ENCODE data around the gene SYTL1. TPM values are rescaled to one million over a fixed set of nuclear protein-coding genes. Genes with fewer than 3 reads are reported as not detected.

The SYTL1 gene
- total and polyA plus RNA-seq, 7 donors = 0.54 to 25.9 (median 2.4) TPM; not detected in 1

DNA sequence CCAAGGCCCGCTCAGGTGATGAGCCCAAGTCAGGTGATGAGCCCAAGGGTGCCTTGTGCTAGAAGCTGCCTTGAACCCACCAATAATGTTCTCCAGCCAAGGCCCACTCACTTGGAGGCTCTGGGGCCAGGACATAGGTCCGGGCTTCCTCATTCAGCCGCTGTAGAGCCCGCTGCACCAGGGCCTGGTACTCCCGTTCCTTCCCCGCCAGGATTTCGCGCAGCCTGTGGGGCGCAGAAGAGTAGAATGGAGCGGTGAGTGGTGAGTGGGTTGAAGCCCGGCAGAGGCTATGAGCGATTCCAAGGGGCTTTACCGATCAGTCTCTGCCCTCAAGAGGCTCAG, 14.4 kb downstream of the SYTL1 start:
- peaks cover 12 to 68% (median 36%) of the 10 kb centered on the region in 4 donors for H3K36me3 ChIP-seq
- H3K27me3 ChIP-seq = peaks cover 0 to 1% (median 0%) of the 10 kb centered on the region in 3 donors
- TF ChIP-seq POLR2AphosphoS5 (IDR thresholded peaks at IDR 0.05) (no peak), EP300 (IDR thresholded peaks at IDR 0.05) (no peak), CTCF (IDR thresholded peaks at IDR 0.05) (no peak), POLR2A (IDR thresholded peaks at IDR 0.05) (no peak)
- intact Hi-C loops (cut with DNase I) = loop anchor here (2.0 to 5.0 kb wide), 3 partner anchors 33 to 54 kb away; partner anchors contain the start of gene TMEM222
- H3K9me3 ChIP-seq = no peaks in the 10 kb centered on the region
- H3K4me1 ChIP-seq = peaks cover 0 to 22% (median 20%) of the 10 kb centered on the region in 4 donors
- no peak overlapping the region for H3K27ac ChIP-seq
- H3K4me3 ChIP-seq = no peak overlapping the region
- WGBS, 2 donors = 86 to 89% methylated on average over 13 of the region's 13 CpGs
- no peak for DNase-seq

GRCh38 chr1:27356619-27357280, 14.9 kb downstream of the SYTL1 start:
- no peak for DNase-seq
- TF ChIP-seq EP300 (IDR thresholded peaks at IDR 0.05) = no peak
- TF ChIP-seq POLR2A (IDR thresholded peaks at IDR 0.05) = no peak
- no peak for TF ChIP-seq POLR2AphosphoS5 (IDR thresholded peaks at IDR 0.05)
- TF ChIP-seq CTCF (IDR thresholded peaks at IDR 0.05) = no peak
- H3K4me3 ChIP-seq = peak overlapping the region in 1 of 4 donors; percentile 29
- no peaks in the 10 kb centered on the region for H3K9me3 ChIP-seq
- intact Hi-C loops (cut with DNase I) = loop anchor here (2.0 to 5.0 kb wide), 3 partner anchors 32 to 54 kb away; partner anchors contain the start of gene TMEM222
- no peaks in the 10 kb centered on the region for H3K27me3 ChIP-seq
- H3K36me3 ChIP-seq = peaks cover 12 to 73% (median 41%) of the 10 kb centered on the region in 4 donors
- H3K4me1 ChIP-seq = peaks cover 0 to 21% (median 17%) of the 10 kb centered on the region in 4 donors
- H3K27ac ChIP-seq = no peak overlapping the region
- WGBS, 2 donors = 20 to 64% methylated on average over 37 of the region's 37 CpGs

DNA sequence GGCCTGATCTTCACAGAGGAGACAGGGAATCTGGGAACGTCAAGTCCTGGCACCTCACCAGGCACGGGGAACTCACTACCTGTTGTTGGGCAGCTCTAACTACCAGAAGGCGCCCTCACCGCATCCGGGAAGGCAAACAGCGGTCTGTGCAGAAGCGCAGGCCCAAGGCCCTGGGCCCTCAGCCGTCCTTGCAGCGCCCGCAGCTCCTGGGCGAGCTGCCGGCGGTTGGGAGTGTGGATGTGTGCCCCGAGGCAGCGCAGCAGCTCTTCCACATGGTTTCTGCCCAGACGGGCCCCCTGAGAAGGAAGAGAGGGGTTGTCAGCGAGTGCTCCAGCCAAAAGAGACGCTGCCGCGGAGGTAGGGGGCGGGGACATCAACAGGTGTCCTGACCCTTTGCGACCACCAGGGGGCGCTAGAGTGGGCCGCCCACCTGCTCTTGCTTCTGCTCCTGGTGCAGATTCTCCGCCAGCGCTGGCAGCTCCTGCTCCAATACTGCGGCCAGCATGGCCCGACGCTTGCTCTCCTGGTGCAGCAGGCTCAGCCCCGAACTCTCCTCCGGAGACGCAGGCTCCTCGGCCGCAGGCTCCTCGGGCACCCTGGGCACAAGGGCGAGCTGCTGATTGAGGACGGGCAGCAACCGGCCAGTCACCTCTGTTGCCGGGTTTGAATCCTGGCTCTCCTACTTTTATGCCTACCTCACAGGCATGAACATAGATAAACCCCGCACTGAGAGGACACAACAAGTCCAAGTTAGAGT, 15.6 kb downstream of the SYTL1 start:
- Histone ChIP-seq H3K4me3 (peak overlapping the region in 1 of 4 donors; percentile 29), H3K9me3 (no peaks in the 10 kb centered on the region), H3K36me3 (peaks cover 13 to 80% (median 48%) of the 10 kb centered on the region in 4 donors), H3K27me3 (no peaks in the 10 kb centered on the region), H3K27ac (peak overlapping the region in 1 of 4 donors; percentile 33), H3K4me1 (peaks cover 0 to 21% (median 17%) of the 10 kb centered on the region in 4 donors)
- DNase-seq = peak; percentile 90
- peak; percentile 92 to 99 (median 96) for TF ChIP-seq CTCF (IDR thresholded peaks at IDR 0.05)
- peak in 1 of 4 donors; percentile 16 for TF ChIP-seq POLR2AphosphoS5 (IDR thresholded peaks at IDR 0.05)
- TF ChIP-seq EP300 (IDR thresholded peaks at IDR 0.05) = no peak
- no peak for TF ChIP-seq POLR2A (IDR thresholded peaks at IDR 0.05)
- intact Hi-C loops (cut with DNase I) = loop anchor here (2.0 to 5.0 kb wide), 3 partner anchors 31 to 55 kb away; partner anchors contain the start of gene TMEM222
- WGBS, 2 donors = 10 to 24% methylated on average over 40 of the region's 40 CpGs

- no peaks in the 10 kb centered on the region for H3K27me3 ChIP-seq
- no peak for TF ChIP-seq POLR2A (IDR thresholded peaks at IDR 0.05)
- no peak for TF ChIP-seq POLR2AphosphoS5 (IDR thresholded peaks at IDR 0.05)
- no peak for TF ChIP-seq CTCF (IDR thresholded peaks at IDR 0.05)
- TF ChIP-seq EP300 (IDR thresholded peaks at IDR 0.05) = no peak
- intact Hi-C loops (cut with DNase I) = loop anchor here (5.0 kb wide), 2 partner anchors 36 to 56 kb away; partner anchors contain the start of gene TMEM222
- H3K9me3 ChIP-seq = no peaks in the 10 kb centered on the region
- 90 to 96% methylated on average over 21 of the region's 21 CpGs for WGBS, 2 donors
- H3K27ac ChIP-seq = no peak overlapping the region
- H3K4me1 ChIP-seq = peaks cover 0 to 21% (median 17%) of the 10 kb centered on the region in 4 donors
- DNase-seq = no peak
- peaks cover 21 to 84% (median 55%) of the 10 kb centered on the region in 4 donors for H3K36me3 ChIP-seq
- H3K4me3 ChIP-seq = no peak overlapping the region
Measured at GRCh38 chr1:27358038-27358927, 16.5 kb downstream of the SYTL1 start.
